Spinal cord (tissue), 10 donors: ENCODE data around the gene MYO5B. TPM values are rescaled to one million over a fixed set of nuclear protein-coding genes. Genes with fewer than 3 reads are reported as not detected.

Experiments
- DNase-seq, 6 donors: peaks; one replicate each; pipeline versions ENCODE4 v3.0.0 to v3.0.0-alpha.2; 2013 to 2015; ENCODE audit warnings: low spot score in 6 of 6, low read depth in 4 of 6
- H3K27ac ChIP-seq: one replicate; pipeline ENCODE4 v1.5.1; 2013; ENCODE audit warnings: low read depth, low read length, control low read depth
- H3K27me3 ChIP-seq: one replicate; pipeline ENCODE4 v1.6.1; 2013; ENCODE audit warnings: low read length; ENCODE audit not compliant: control insufficient read depth, insufficient read depth
- H3K36me3 ChIP-seq: one replicate; pipeline ENCODE4 v1.6.1; 2013; ENCODE audit warnings: low read length; ENCODE audit not compliant: control insufficient read depth, insufficient read depth
- H3K4me1 ChIP-seq: one replicate; pipeline ENCODE4 v1.6.1; 2013; ENCODE audit warnings: low read length; ENCODE audit not compliant: control insufficient read depth, insufficient read depth
- H3K4me3 ChIP-seq: one replicate; pipeline ENCODE4 v1.5.1; 2013; ENCODE audit warnings: low read depth, low read length, control low read depth
- H3K9me3 ChIP-seq: one replicate; pipeline ENCODE4 v1.6.1; 2013; ENCODE audit warnings: low read length; ENCODE audit not compliant: control insufficient read depth, insufficient read depth
- WGBS: methylation state at CpG from one replicate; pipeline ENCODE4 v1.1.5; 2013; ENCODE audit warnings: missing lambda C conversion rate; ENCODE audit not compliant: insufficient coverage; 5-methylcytosine and 5-hydroxymethylcytosine counted together
- polyA plus RNA-seq, 2 donors: library from polyadenylated mRNA; unstranded; fragments of 120-200 nt; gene quantifications; one replicate each; pipeline ENCODE4 v1.2.1, GENCODE V29; 2013; ENCODE audit not compliant: insufficient read length in 2 of 2
- total RNA-seq, 2 donors: library from RNA; depleted of rRNA in 1 of 2; stranded (reverse); fragments of 120-200 nt in 1 of 2; fragments of >200 nt in 1 of 2; gene quantifications; one replicate each; pipeline versions ENCODE4 v1.2.3 to v1.2.4, GENCODE V29; 2013 to 2014
- donor health status: healthy.

The MYO5B gene
- total and polyA plus RNA-seq, 4 donors, result 2.6 to 8.0 (median 4.5) TPM

DNA sequence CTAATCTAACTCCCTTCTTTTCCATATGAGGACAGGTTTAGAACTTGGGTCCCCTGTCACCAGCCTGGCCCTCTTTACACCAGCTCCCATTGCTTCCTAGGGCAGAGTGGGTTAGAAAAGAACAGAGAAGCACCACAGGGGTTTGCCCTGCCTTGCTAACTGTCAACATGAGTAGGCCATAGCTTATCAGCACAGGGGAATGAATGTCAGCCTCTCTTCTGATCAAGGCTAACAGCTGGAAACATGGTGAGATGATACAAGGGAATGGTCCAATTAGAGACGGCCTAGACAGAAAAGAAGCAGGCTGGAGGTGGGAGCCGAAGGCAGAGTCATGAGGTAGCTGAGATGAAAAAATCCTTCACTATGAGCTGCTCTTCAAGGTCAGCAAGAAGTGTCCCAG is 192.2 kb downstream of the MYO5B start:
- no peak overlapping the region for H3K27ac ChIP-seq
- no peaks in the 10 kb centered on the region for H3K9me3 ChIP-seq
- no peak for DNase-seq
- peaks cover under 1% of the 10 kb centered on the region for H3K4me1 ChIP-seq
- H3K4me3 ChIP-seq, result no peak overlapping the region
- no CpG with 5 or more reads among the region's 2 CpGs for WGBS
- peaks cover 2% of the 10 kb centered on the region for H3K27me3 ChIP-seq
- H3K36me3 ChIP-seq, result no peaks in the 10 kb centered on the region

DNA sequence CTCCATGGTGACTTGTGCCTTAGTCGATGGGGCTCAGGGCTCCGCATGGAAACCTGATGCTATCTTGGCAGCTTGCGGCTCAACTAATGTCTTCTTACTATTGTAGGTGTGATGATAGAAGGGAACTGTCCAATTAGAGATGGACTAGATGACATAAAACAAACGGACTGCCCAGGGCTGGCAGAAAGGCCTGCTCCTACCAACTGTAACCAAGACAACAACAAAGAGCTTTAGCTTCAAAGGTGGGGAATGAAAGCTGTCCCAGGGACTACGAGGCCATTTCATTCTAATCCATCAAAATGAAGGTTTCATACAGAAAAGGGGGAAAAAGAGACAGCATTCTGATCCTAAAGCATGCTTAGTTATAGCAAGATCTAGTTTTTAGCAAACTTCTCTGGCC is 194.7 kb downstream of the MYO5B start:
- WGBS, result 20% methylated on average over 1 of the region's 5 CpGs
- Histone ChIP-seq H3K4me3 (no peak overlapping the region), H3K27ac (no peak overlapping the region), H3K4me1 (peaks cover 3% of the 10 kb centered on the region), H3K9me3 (no peaks in the 10 kb centered on the region), H3K27me3 (no peaks in the 10 kb centered on the region), H3K36me3 (no peaks in the 10 kb centered on the region)
- no peak for DNase-seq

GRCh38 chr18:49999128-49999527 is 195.8 kb downstream of the MYO5B start:
- H3K27me3 ChIP-seq, result no peaks in the 10 kb centered on the region
- no peaks in the 10 kb centered on the region for H3K36me3 ChIP-seq
- no peak overlapping the region for H3K4me3 ChIP-seq
- H3K4me1 ChIP-seq, result peaks cover 3% of the 10 kb centered on the region
- DNase-seq, result no peak
- 62% methylated on average over 5 of the region's 6 CpGs for WGBS
- no peaks in the 10 kb centered on the region for H3K9me3 ChIP-seq
- H3K27ac ChIP-seq, result no peak overlapping the region

DNA sequence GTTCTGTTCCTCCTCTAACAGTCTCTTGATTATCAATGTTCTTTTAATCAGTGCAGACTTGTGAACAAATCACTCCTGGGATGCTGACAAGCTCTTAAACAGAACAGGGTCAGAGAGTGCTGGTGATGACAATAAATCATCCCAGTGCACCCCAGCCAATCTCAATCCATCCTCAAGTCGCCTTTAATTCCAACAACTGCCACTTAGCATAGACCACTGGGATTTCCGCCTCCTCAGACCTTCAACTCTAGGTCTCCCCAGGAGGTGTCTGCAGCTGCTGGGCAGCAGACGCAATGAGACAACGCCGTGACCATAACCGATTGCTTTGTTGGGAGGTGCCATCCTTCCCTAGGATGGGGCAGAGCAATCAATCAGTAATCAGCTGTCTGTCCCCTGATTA is 197.4 kb downstream of the MYO5B start:
- Histone ChIP-seq H3K27ac (no peak overlapping the region), H3K4me3 (no peak overlapping the region), H3K4me1 (peaks cover 3% of the 10 kb centered on the region), H3K36me3 (no peaks in the 10 kb centered on the region), H3K9me3 (no peaks in the 10 kb centered on the region), H3K27me3 (no peaks in the 10 kb centered on the region)
- DNase-seq, result no peak
- 15% methylated on average over 6 of the region's 6 CpGs for WGBS

DNA sequence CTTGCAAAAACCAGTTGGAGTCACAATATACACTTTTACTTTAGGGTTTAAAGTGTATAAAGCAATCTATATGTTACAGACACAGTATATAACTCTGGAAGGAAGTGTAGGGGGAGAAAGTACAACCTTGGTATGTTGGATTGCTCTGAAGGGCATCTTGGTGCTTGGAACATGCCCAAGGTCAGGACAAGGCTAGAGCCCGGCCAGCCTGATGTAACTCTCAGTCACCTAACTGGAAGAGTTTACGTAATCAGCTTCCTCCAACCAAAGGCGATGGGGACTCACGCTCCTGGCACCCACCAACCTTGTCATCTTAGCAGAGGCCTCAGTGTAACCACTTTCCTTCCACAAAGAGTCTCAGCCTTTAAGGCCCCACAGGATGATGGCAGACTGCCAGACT is 200.5 kb downstream of the MYO5B start:
- no peaks in the 10 kb centered on the region for H3K9me3 ChIP-seq
- H3K36me3 ChIP-seq, result no peaks in the 10 kb centered on the region
- 100% methylated on average over 4 of the region's 4 CpGs for WGBS
- no peak overlapping the region for H3K4me3 ChIP-seq
- H3K4me1 ChIP-seq, result peaks cover 3% of the 10 kb centered on the region
- H3K27me3 ChIP-seq, result no peaks in the 10 kb centered on the region
- H3K27ac ChIP-seq, result no peak overlapping the region
- no peak for DNase-seq

DNA sequence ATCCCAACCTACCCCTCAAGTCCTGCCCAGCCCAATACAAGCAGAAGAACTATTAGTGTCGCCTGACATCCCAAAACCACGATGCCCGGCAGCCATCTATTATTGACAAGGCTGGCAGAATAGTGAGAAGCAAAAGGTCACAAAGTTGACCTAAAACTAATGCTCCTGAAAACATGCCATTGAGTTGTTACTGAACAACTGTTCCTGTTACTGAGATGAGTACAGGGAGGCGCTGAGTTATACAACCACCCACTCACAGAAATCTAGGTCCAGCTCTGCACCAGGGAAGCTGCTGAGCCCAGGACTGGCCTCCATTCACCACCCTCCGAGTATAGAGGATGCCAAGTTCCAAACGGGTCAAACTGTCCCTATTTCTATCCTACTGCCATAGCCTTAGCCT is 201.6 kb downstream of the MYO5B start:
- H3K9me3 ChIP-seq, result no peaks in the 10 kb centered on the region
- no peak overlapping the region for H3K27ac ChIP-seq
- no peaks in the 10 kb centered on the region for H3K36me3 ChIP-seq
- no peak for DNase-seq
- no peaks in the 10 kb centered on the region for H3K27me3 ChIP-seq
- WGBS, result 87% methylated on average over 3 of the region's 6 CpGs
- H3K4me1 ChIP-seq, result peaks cover 3% of the 10 kb centered on the region
- H3K4me3 ChIP-seq, result no peak overlapping the region

GRCh38 chr18:49988733-49989132 is 206.2 kb downstream of the MYO5B start:
- Histone ChIP-seq H3K27me3 (no peaks in the 10 kb centered on the region), H3K4me3 (no peak overlapping the region), H3K27ac (no peak overlapping the region), H3K36me3 (no peaks in the 10 kb centered on the region), H3K4me1 (no peaks in the 10 kb centered on the region), H3K9me3 (no peaks in the 10 kb centered on the region)
- WGBS, result 35% methylated on average over 2 of the region's 2 CpGs
- no peak for DNase-seq

DNA sequence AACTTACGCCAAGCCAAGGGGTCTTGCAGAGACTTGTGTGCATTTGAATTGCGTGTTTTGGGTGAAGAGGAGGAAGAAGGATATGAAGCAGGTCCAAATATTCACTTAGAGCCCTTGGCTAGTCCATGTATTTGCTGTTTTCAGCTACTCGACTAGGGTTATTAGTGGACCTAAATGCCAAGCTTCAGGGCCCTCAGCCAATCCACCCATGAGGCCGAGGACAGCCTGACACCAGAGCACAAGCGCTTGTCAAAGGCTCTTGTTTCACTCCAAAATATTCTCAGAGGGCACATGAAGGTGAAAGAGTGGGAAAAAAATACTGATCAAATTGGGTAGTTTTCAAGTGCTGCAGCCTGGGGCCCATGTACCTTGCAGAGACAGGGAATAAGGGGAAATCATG is 206.8 kb downstream of the MYO5B start:
- Histone ChIP-seq H3K4me3 (no peak overlapping the region), H3K27me3 (no peaks in the 10 kb centered on the region), H3K27ac (no peak overlapping the region), H3K9me3 (no peaks in the 10 kb centered on the region), H3K4me1 (no peaks in the 10 kb centered on the region), H3K36me3 (no peaks in the 10 kb centered on the region)
- 56% methylated on average over 2 of the region's 5 CpGs for WGBS
- no peak for DNase-seq

DNA sequence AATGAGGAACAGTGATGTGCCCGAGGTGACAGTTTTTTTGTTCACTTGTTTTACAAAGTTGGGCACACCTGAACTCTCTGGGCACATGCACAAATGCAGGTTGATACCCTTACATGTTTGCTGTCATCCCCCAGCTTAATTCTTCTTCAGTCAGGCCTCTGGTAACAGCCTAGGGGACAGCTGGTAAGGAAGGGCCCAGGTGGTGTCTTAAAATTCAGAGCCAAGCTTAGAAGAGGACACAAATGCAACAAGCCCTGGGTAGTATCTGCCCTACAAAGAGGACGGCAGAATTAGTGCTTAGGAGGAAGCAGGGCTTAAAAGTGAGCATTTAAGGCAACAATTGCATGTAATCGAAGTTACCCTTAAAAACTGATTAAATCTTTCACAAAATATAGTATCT is 209.7 kb downstream of the MYO5B start:
- peak in 1 of 6 donors; percentile 46 for DNase-seq

DNA sequence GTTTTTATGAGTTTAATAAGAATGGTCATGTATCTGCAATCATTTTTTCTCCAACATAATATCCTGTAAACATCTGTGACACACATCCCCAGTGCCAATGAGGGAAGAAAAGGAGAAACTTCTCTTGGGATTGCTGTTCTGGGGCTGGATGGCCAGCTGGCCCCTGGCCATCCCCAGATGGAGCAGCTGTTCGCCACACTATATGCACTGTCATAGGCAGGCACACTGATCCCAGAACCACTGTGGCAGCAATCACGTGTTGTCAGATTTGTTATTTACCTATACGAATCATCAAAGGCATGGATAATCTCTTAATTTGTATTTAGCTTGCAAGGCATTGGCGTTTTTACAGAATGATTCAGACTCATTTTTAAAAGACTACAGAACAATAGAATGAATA is 214.1 kb downstream of the MYO5B start:
- WGBS, result 33% methylated on average over 2 of the region's 4 CpGs
- H3K36me3 ChIP-seq, result no peaks in the 10 kb centered on the region
- no peak overlapping the region for H3K4me3 ChIP-seq
- no peaks in the 10 kb centered on the region for H3K9me3 ChIP-seq
- H3K27me3 ChIP-seq, result peaks cover 5% of the 10 kb centered on the region
- H3K27ac ChIP-seq, result no peak overlapping the region
- peak in 2 of 6 donors; percentile 38 to 69 for DNase-seq
- peaks cover 19% of the 10 kb centered on the region for H3K4me1 ChIP-seq

More for the DNA sequence above, 209.7 kb downstream of the MYO5B start:
- Histone ChIP-seq H3K27ac (no peak overlapping the region), H3K9me3 (no peaks in the 10 kb centered on the region), H3K27me3 (peaks cover 3% of the 10 kb centered on the region), H3K4me3 (no peak overlapping the region), H3K4me1 (no peaks in the 10 kb centered on the region), H3K36me3 (no peaks in the 10 kb centered on the region)
- WGBS, result 78% methylated on average over 1 of the region's 3 CpGs
